GM23338 (cell line): Measurements from ENCODE around the gene ABHD18. TPM values are rescaled to one million over a fixed set of nuclear protein-coding genes. Genes with fewer than 3 reads are reported as not detected.

ENCODE experiments used
- ATAC-seq: fragments of 200-7000 bp; cut with Tn5 transposase; 3 replicates; pipeline ENCODE4 v1.9.1; 2020
- DNase-seq: peaks from one replicate; pipeline ENCODE4 v3.0.0-alpha.2; 2015; ENCODE audit warnings: low spot score
- H2AFZ ChIP-seq: fragments of 200-600 bp; sonication (generic); 2 replicates; pipeline ENCODE4 v1.8.0; 2016; ENCODE audit warnings: antibody characterized with exemption, mild to moderate bottlenecking, moderate library complexity
- H3F3A ChIP-seq: fragments of 200-600 bp; sonication (generic); replicated peaks from 2 replicates; pipeline ENCODE4 v1.8.0; 2017; ENCODE audit warnings: antibody characterized with exemption, mixed run types, low read depth
- H3K27ac ChIP-seq: fragments of 200-600 bp; sonication (generic); 2 replicates; pipeline ENCODE4 v1.6.1; 2016; ENCODE audit warnings: low read depth
- H3K27me3 ChIP-seq: fragments of 200-600 bp; sonication (generic); 2 replicates; pipeline ENCODE4 v1.8.0; 2016; ENCODE audit warnings: mild to moderate bottlenecking, mixed run types, moderate library complexity; ENCODE audit not compliant: insufficient read depth
- H3K36me3 ChIP-seq: fragments of 200-600 bp; sonication (generic); 2 replicates; pipeline ENCODE4 v1.8.0; 2016; ENCODE audit warnings: mild to moderate bottlenecking; ENCODE audit not compliant: insufficient read depth
- H3K4me1 ChIP-seq: fragments of 200-600 bp; sonication (generic); 2 replicates; pipeline ENCODE4 v1.8.0; 2016; ENCODE audit warnings: mild to moderate bottlenecking, moderate library complexity; ENCODE audit not compliant: insufficient read depth
- H3K4me2 ChIP-seq: fragments of 200-600 bp; sonication (generic); 2 replicates; pipeline ENCODE4 v1.7.1; 2017; ENCODE audit warnings: mixed run types
- H3K4me3 ChIP-seq: fragments of 200-600 bp; sonication (generic); 2 replicates; pipeline ENCODE4 v1.6.1; 2016; ENCODE audit warnings: mixed run types
- H3K79me2 ChIP-seq: fragments of 200-600 bp; sonication (generic); replicated peaks from 2 replicates; pipeline ENCODE4 v1.8.0; 2017; ENCODE audit warnings: mild to moderate bottlenecking; ENCODE audit not compliant: insufficient read depth
- H3K9me2 ChIP-seq: fragments of 200-600 bp; sonication (generic); 2 replicates; pipeline ENCODE4 v1.8.0; 2017; ENCODE audit not compliant: insufficient read depth
- H4K20me1 ChIP-seq: fragments of 200-600 bp; sonication (generic); replicated peaks from 2 replicates; pipeline ENCODE4 v1.8.0; 2017; ENCODE audit warnings: mild to moderate bottlenecking; ENCODE audit not compliant: insufficient read depth
- H3K27ac Mint-ChIP-seq: 2 replicates; pipeline ENCODE4 v1.8.0; 2020; ENCODE audit warnings: inconsistent platforms, mild to moderate bottlenecking, moderate library complexity, mixed read lengths
- H3K27me3 Mint-ChIP-seq: 3 replicates; pipeline ENCODE4 v1.8.0; 2022; ENCODE audit warnings: low read depth, mild to moderate bottlenecking, moderate library complexity, mixed read lengths, inconsistent platforms; ENCODE audit not compliant: insufficient read depth, poor library complexity
- H3K36me3 Mint-ChIP-seq: 3 replicates; pipeline ENCODE4 v1.8.0; 2021; ENCODE audit warnings: low read depth, mild to moderate bottlenecking, inconsistent platforms, moderate library complexity, mixed read lengths
- H3K4me1 Mint-ChIP-seq: 3 replicates; pipeline ENCODE4 v1.8.0; 2020; ENCODE audit warnings: mild to moderate bottlenecking, inconsistent platforms, mixed read lengths
- H3K4me3 Mint-ChIP-seq: 3 replicates; pipeline ENCODE4 v1.8.0; 2021; ENCODE audit warnings: moderate library complexity, mild to moderate bottlenecking, inconsistent platforms, mixed read lengths
- H3K9me3 Mint-ChIP-seq: 3 replicates; pipeline ENCODE4 v1.8.0; 2020; ENCODE audit warnings: moderate library complexity, mild to moderate bottlenecking, inconsistent platforms, mixed read lengths
- CREB1 ChIP-seq: fragments of 250-450 bp; sonication (Bioruptor Pico); IDR thresholded peaks from 2 replicates; pipeline ENCODE4 v1.5.0; 2020; ENCODE audit warnings: low read depth, mild to moderate bottlenecking, moderate library complexity
- EZH2phosphoT487 ChIP-seq: fragments of 200-600 bp; sonication (generic); IDR thresholded peaks from one replicate; pipeline ENCODE4 v1.8.1; 2018; ENCODE audit warnings: antibody characterized with exemption; ENCODE audit not compliant: unreplicated experiment
- NANOG ChIP-seq: IDR thresholded peaks from 2 replicates; pipeline ENCODE4 v1.6.1; 2016; ENCODE audit warnings: antibody characterized with exemption, borderline replicate concordance
- POLR2AphosphoS5 ChIP-seq: IDR thresholded peaks from 2 replicates; pipeline ENCODE4 v1.6.1; 2016; ENCODE audit warnings: antibody characterized with exemption, low read depth
- STAT1 ChIP-seq: IDR thresholded peaks from one replicate; pipeline ENCODE4 v1.6.1; 2016; ENCODE audit warnings: antibody characterized with exemption; ENCODE audit not compliant: unreplicated experiment
- ZNF114 ChIP-seq: fragments of 250-450 bp; sonication (Bioruptor Pico); IDR thresholded peaks from 2 replicates; pipeline ENCODE4 v1.5.0; 2020; ENCODE audit warnings: mild to moderate bottlenecking, moderate library complexity
- polyA plus RNA-seq: library from polyadenylated mRNA; unstranded; fragments of >200 nt; fragmentation: Nextera tagmentation; extraction: Ambion mirVana; gene quantifications from 2 replicates; pipeline ENCODE4 v1.2.1, GENCODE V29; 2016
- total RNA-seq: library from RNA; depleted of rRNA; stranded (reverse); fragments of >200 nt; shearing (Covaris generic); gene quantifications from 2 replicates; pipeline ENCODE4 v1.2.3, GENCODE V29; 2014
- TF ChIP-seq, protein P1 (sequence below): fragments of 250-450 bp; sonication (Bioruptor Pico); IDR thresholded peaks from 2 replicates; pipeline ENCODE4 v1.5.0; 2020; ENCODE audit warnings: mild to moderate bottlenecking, moderate library complexity
- TF ChIP-seq, protein P2 (sequence below), 2 experiments: fragments of 200-600 bp in 1 of 2; sonication (generic) in 1 of 2; conservative IDR thresholded peaks; 2 replicates each; pipeline versions ENCODE4 v1.5.1 to v1.6.1; 2016 to 2017; ENCODE audit warnings: antibody characterized with exemption in 2 of 2, low read depth in 2 of 2, mild to moderate bottlenecking in 2 of 2, moderate library complexity in 1 of 2
- TF ChIP-seq, protein P3 (sequence below): IDR thresholded peaks from one replicate; pipeline ENCODE4 v1.6.1; 2018; ENCODE audit warnings: antibody characterized with exemption; ENCODE audit not compliant: unreplicated experiment

The ABHD18 gene
- total and polyA plus RNA-seq, 2 experiments from 2014 or later, result 7.2 to 18.6 TPM

DNA sequence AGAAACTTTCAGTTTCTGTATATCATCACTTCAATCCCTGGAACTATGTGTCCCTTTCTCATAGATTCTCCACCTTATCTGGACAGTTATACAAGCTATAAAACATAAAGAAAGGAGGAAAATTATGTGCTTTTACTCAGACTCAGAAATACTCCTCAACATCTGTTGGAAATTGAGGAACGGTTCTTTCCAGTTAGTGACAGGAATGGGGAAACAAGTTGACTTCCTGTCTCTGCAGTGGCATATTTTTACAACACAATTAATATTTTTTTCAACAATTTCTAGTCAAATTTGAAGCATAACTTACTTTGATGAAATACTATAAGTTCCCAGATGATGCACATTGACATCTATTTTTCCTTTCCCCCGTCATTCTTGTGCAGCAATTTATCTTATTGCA, 27.9 kb downstream of the ABHD18 start (continued):
- TF ChIP-seq, protein P1, sequence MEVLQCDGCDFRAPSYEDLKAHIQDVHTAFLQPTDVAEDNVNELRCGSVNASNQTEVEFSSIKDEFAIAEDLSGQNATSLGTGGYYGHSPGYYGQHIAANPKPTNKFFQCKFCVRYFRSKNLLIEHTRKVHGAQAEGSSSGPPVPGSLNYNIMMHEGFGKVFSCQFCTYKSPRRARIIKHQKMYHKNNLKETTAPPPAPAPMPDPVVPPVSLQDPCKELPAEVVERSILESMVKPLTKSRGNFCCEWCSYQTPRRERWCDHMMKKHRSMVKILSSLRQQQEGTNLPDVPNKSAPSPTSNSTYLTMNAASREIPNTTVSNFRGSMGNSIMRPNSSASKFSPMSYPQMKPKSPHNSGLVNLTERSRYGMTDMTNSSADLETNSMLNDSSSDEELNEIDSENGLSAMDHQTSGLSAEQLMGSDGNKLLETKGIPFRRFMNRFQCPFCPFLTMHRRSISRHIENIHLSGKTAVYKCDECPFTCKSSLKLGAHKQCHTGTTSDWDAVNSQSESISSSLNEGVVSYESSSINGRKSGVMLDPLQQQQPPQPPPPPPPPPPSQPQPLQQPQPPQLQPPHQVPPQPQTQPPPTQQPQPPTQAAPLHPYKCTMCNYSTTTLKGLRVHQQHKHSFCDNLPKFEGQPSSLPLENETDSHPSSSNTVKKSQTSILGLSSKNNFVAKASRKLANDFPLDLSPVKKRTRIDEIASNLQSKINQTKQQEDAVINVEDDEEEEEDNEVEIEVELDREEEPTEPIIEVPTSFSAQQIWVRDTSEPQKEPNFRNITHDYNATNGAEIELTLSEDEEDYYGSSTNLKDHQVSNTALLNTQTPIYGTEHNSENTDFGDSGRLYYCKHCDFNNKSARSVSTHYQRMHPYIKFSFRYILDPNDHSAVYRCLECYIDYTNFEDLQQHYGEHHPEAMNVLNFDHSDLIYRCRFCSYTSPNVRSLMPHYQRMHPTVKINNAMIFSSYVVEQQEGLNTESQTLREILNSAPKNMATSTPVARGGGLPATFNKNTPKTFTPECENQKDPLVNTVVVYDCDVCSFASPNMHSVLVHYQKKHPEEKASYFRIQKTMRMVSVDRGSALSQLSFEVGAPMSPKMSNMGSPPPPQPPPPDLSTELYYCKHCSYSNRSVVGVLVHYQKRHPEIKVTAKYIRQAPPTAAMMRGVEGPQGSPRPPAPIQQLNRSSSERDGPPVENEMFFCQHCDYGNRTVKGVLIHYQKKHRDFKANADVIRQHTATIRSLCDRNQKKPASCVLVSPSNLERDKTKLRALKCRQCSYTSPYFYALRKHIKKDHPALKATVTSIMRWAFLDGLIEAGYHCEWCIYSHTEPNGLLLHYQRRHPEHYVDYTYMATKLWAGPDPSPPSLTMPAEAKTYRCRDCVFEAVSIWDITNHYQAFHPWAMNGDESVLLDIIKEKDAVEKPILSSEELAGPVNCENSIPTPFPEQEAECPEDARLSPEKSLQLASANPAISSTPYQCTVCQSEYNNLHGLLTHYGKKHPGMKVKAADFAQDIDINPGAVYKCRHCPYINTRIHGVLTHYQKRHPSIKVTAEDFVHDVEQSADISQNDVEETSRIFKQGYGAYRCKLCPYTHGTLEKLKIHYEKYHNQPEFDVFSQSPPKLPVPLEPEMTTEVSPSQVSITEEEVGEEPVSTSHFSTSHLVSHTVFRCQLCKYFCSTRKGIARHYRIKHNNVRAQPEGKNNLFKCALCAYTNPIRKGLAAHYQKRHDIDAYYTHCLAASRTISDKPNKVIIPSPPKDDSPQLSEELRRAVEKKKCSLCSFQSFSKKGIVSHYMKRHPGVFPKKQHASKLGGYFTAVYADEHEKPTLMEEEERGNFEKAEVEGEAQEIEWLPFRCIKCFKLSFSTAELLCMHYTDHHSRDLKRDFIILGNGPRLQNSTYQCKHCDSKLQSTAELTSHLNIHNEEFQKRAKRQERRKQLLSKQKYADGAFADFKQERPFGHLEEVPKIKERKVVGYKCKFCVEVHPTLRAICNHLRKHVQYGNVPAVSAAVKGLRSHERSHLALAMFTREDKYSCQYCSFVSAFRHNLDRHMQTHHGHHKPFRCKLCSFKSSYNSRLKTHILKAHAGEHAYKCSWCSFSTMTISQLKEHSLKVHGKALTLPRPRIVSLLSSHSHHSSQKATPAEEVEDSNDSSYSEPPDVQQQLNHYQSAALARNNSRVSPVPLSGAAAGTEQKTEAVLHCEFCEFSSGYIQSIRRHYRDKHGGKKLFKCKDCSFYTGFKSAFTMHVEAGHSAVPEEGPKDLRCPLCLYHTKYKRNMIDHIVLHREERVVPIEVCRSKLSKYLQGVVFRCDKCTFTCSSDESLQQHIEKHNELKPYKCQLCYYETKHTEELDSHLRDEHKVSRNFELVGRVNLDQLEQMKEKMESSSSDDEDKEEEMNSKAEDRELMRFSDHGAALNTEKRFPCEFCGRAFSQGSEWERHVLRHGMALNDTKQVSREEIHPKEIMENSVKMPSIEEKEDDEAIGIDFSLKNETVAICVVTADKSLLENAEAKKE, result no peak
- no peak for TF ChIP-seq NANOG
- no peak for TF ChIP-seq CREB1 (CRISPR knock-in tag)

- H3K4me2 ChIP-seq, result no peak overlapping the region
- no peaks in the 10 kb centered on the region for H3K79me2 ChIP-seq
- H3K36me3 ChIP-seq, result peaks cover 4% of the 10 kb centered on the region; the same call in 1 of the 2 replicates
- Mint-ChIP-seq H3K4me1 (no peaks in the 10 kb centered on the region), H3K27ac (no peak overlapping the region), H3K27me3 (no peaks in the 10 kb centered on the region), H3K9me3 (peaks cover 8% of the 10 kb centered on the region; the same call in 2 of the 3 replicates), H3K36me3 (peaks cover 41% of the 10 kb centered on the region), H3K4me3 (no peak overlapping the region)
- no peaks in the 10 kb centered on the region for H4K20me1 ChIP-seq
- H3K4me1 ChIP-seq, result no peaks in the 10 kb centered on the region
- H3K9me2 ChIP-seq, result no peaks in the 10 kb centered on the region
- ATAC-seq, result no peak
- H3K27me3 ChIP-seq, result no peaks in the 10 kb centered on the region
- H3K4me3 ChIP-seq, result no peak overlapping the region
- DNase-seq, result no peak
- H3F3A ChIP-seq, result no peaks in the 10 kb centered on the region
- H2AFZ ChIP-seq, result no peak overlapping the region
- no peak overlapping the region for H3K27ac ChIP-seq
- no peak for TF ChIP-seq ZNF114
- no peak for TF ChIP-seq EZH2phosphoT487
- no peak for TF ChIP-seq STAT1
- TF ChIP-seq, protein P2, sequence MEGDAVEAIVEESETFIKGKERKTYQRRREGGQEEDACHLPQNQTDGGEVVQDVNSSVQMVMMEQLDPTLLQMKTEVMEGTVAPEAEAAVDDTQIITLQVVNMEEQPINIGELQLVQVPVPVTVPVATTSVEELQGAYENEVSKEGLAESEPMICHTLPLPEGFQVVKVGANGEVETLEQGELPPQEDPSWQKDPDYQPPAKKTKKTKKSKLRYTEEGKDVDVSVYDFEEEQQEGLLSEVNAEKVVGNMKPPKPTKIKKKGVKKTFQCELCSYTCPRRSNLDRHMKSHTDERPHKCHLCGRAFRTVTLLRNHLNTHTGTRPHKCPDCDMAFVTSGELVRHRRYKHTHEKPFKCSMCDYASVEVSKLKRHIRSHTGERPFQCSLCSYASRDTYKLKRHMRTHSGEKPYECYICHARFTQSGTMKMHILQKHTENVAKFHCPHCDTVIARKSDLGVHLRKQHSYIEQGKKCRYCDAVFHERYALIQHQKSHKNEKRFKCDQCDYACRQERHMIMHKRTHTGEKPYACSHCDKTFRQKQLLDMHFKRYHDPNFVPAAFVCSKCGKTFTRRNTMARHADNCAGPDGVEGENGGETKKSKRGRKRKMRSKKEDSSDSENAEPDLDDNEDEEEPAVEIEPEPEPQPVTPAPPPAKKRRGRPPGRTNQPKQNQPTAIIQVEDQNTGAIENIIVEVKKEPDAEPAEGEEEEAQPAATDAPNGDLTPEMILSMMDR (conservative IDR thresholded peaks at IDR 0.05; ENCODE audit: low read depth in 2 of 2), result no peak
- TF ChIP-seq, protein P3, sequence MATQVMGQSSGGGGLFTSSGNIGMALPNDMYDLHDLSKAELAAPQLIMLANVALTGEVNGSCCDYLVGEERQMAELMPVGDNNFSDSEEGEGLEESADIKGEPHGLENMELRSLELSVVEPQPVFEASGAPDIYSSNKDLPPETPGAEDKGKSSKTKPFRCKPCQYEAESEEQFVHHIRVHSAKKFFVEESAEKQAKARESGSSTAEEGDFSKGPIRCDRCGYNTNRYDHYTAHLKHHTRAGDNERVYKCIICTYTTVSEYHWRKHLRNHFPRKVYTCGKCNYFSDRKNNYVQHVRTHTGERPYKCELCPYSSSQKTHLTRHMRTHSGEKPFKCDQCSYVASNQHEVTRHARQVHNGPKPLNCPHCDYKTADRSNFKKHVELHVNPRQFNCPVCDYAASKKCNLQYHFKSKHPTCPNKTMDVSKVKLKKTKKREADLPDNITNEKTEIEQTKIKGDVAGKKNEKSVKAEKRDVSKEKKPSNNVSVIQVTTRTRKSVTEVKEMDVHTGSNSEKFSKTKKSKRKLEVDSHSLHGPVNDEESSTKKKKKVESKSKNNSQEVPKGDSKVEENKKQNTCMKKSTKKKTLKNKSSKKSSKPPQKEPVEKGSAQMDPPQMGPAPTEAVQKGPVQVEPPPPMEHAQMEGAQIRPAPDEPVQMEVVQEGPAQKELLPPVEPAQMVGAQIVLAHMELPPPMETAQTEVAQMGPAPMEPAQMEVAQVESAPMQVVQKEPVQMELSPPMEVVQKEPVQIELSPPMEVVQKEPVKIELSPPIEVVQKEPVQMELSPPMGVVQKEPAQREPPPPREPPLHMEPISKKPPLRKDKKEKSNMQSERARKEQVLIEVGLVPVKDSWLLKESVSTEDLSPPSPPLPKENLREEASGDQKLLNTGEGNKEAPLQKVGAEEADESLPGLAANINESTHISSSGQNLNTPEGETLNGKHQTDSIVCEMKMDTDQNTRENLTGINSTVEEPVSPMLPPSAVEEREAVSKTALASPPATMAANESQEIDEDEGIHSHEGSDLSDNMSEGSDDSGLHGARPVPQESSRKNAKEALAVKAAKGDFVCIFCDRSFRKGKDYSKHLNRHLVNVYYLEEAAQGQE, result no peak
- no peak for TF ChIP-seq POLR2AphosphoS5
Measured at GRCh38 chr4:127995776-127996175, 30.6 kb downstream of the ABHD18 start.
